ENCODE data around the gene TYW1.
"Not testable (repeated sequence)": the region's sequence is repeated elsewhere in the genome, so short reads cannot be mapped to it uniquely, and the experiment has no call there.

Gene TYW1, protein sequence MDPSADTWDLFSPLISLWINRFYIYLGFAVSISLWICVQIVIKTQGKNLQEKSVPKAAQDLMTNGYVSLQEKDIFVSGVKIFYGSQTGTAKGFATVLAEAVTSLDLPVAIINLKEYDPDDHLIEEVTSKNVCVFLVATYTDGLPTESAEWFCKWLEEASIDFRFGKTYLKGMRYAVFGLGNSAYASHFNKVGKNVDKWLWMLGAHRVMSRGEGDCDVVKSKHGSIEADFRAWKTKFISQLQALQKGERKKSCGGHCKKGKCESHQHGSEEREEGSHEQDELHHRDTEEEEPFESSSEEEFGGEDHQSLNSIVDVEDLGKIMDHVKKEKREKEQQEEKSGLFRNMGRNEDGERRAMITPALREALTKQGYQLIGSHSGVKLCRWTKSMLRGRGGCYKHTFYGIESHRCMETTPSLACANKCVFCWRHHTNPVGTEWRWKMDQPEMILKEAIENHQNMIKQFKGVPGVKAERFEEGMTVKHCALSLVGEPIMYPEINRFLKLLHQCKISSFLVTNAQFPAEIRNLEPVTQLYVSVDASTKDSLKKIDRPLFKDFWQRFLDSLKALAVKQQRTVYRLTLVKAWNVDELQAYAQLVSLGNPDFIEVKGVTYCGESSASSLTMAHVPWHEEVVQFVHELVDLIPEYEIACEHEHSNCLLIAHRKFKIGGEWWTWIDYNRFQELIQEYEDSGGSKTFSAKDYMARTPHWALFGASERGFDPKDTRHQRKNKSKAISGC

DNA sequence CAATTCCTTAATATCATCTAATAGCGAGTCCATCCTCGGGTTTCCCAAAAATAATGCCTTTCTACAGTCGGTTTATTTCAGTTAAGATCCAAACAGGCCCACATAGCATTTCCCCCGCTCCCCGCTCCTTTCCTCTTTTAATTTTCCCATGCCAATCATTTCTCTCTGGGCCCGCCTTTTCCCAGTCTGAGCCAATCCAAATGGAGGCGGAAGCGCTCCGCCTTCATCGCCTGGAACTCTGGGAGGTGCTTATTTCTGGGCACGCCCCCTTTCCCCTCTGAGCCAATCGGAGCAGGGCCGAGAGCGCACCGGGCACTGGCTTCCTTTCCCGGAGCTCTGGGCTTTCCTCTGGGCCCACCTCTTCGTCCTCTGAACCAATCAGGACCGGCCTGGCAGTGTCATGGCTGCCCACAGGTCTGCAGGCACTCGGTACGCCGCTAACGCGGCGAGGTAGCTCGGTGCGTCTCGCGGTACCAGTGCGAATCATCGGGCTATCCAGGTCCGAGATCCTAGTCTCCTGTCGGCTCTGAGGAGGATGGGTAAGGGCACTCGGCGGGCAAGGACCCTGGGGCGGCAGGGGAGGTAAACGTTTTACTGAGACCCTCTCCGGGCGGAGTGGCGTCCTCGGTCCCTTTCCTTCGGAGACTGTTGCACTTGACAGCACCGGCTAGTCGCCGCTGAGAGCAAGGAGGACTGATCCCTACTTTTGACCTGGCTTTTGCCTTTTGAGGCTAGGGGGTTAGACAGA, at the start of gene TYW1:
Gene TYW1, plus strand, starts transcription at position 390 of the 748 bp plus-strand sequence. Its CDS starts 146 bp downstream, at position 536.
- DNase-seq (ENCODE audit: low read depth in 2 of 2, low spot score in 1 of 2) = peak; percentile 93 to 96

DNA sequence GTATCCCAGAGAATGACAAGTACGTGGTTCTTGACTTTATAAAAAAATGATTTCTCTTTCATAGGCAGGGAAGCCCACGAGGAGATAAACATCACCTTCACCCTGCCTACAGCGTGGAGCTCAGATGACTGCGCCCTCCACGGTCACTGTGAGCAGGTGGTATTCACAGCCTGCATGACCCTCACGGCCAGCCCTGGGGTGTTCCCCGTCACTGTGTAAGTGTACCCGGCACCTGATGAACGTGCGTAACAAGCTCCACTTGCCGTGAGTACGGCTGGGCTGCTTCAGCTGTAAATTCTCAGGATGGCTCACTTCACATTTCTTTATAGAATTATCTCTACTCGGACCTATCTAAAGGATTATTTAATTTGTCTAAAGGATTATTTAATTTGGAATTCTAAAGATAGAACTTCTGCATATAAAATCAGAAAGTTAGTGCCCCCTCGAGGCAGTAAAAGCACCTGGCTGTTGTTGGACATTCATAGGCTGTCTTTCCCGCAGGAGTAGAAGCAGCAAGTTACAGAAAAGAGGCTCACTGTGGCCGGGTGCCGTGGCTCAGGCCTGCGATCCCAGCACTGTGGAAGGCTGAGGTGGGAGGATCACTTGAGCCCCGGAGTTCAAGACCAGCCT, 48.0 kb upstream of the TYW1 start:
- DNase-seq (ENCODE audit: low read depth in 2 of 2, low spot score in 1 of 2) = no peak

DNA sequence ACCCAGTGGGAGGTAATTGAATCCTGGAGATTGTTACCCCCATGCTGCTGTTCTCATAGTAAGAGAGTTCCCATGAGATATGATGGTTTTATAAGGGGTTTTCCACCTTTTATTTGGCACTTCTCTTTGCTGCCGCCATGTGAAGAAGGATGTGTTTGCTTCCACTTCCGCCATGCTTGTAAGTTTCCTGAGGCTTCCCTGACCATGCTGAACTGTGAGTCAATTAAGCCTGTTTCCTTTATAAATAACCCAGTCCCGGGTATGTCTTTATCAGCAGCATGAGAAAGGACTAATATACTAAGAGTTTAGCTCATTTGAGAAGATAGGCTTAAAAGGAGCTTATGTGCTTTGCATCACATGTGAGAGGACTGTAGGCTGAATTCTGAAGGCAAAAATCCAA, 46.3 kb upstream of the TYW1 start:
- DNase-seq (ENCODE audit: low read depth in 2 of 2, low spot score in 1 of 2) = no peak

DNA sequence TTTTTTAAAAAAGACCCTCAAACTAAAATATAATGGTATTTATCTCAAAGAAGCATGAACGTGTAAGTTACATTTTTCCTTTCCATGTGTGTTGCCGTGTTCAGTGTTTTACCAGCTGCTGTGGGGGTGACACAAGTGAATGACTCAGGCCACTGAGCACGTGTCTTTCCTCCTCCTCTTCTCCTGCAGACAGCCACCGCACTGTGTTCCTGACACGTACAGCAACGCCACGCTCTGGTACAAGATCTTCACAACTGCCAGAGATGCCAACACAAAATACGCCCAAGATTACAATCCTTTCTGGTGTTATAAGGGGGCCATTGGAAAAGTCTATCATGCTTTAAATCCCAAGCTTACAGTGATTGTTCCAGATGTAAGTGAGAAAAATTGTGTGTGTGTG, 45.9 kb upstream of the TYW1 start:
- DNase-seq (ENCODE audit: low read depth in 2 of 2, low spot score in 1 of 2) = no peak

DNA sequence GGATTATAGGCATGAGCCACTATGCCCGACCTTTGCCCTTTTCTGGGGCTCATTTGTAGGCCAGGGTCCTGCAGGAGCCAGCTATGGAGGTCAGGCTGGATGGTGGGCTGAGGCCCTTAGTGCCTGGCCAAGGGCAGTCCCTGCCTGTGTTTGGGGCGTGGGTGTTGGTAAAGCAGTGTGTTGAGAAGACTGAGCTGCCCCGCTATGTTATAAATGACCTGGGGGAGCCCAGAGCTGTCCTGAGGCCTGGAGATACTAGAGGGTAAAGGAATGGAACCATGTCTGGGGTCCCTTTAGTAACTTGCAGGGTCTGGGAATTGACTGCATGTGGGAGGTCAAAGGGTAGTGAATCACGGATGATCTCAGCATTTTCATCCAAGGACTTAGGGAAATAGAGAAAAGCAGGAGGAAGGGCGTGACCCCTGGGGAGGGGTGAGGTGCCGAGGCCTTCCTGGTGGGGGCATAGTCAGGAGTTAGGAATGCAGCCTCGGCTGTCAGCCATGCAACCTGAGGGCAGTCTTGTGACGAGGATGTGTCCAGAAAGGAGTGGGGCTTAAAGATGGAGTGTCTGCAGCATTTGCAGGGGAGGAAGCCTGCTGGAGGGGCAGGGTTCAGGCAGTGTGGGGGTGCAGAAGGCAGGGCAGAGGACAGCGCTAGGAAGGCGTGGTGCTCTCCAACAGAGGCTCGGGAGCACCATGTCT, 44.1 kb upstream of the TYW1 start:
- no peak for DNase-seq (ENCODE audit: low read depth in 2 of 2, low spot score in 1 of 2)

DNA sequence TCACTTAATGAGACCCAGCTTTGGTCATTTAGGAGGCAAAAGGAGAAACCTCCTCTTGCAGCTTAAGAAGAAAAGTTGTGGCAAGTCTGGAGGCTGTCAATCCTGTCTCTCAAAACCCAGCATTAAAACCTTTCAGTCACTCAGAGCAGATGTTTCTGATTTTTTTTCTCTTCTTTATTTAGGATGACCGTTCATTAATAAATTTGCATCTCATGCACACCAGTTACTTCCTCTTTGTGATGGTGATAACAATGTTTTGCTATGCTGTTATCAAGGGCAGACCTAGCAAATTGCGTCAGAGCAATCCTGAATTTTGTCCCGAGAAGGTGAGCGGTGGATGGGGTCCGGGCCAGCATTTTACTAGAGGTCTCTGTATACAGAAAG, 43.6 kb upstream of the TYW1 start:
- DNase-seq (ENCODE audit: low read depth in 2 of 2, low spot score in 1 of 2) = no peak

DNA sequence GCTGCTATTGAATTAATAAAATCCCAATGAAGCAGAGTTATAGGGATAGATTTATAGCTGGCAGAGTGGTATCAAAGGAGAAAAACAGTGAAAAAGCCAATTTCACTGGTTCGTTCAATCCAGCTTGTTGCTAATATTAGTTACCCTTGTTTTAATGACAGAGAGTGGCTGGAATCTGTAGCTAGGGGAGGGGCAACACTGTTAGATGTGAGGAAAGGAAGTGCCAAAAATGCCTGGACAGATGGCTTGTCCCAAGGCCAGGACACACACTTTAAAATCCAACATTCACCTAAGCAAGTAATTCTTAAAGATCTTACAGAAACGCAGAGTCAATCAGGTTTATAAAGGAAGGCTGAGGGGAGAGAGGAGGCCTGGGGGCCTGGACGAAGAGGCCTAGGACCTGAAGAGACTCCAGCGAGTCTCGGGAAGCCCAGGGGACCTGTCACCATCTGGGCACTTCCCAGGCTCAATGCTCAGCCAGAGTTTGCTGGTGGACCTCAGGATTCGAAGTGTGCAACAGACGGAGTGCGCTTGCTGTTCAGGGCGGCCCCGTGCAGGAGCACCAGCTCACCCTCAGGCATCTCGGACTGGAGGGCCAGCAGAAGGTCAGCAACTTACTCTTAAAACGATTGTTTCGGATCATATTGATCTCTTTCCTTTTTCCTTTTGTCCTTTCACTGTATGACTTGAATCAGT, 38.9 kb upstream of the TYW1 start:
- DNase-seq (ENCODE audit: low read depth in 2 of 2, low spot score in 1 of 2) = no peak

DNA sequence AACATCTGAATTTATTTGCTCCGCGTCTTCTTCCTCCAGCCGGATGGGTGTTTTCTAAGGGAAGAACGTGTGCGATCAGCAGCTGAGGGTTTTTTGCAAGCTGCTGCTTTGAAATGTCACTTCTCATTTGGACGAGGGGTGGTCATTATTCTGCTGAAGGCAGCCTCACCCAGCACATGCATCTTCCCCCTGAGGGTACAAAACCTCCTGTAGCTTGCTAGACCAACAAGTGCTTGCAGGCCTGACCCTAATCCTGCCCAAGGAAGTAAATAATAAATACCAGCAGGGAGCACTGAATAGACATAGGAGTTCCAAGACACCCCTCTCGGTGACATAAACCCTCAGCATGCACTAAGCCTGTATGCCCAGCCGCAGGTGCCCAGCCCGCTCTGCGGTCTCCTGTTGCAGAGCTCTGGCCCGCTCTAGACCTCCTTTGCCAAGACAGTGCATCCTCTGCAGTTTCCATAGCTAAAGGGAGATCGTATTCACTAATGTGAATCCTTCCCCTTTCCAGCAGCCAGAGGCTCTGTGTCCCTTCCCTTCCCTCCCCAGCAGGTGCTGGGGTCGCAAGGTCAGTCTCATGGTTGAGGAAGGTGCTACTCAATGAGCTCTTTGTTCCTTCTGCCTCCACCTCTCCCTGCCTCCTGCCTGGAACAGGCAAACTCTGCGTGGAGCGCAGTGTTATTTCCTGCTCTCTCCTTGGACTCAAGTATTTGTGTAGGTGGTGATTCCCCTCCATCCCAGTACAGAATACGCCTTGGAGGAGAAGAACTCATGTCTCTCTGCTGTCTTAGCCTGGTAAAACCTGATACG, 37.9 kb upstream of the TYW1 start:
- DNase-seq (ENCODE audit: low read depth in 2 of 2, low spot score in 1 of 2) = no peak

DNA sequence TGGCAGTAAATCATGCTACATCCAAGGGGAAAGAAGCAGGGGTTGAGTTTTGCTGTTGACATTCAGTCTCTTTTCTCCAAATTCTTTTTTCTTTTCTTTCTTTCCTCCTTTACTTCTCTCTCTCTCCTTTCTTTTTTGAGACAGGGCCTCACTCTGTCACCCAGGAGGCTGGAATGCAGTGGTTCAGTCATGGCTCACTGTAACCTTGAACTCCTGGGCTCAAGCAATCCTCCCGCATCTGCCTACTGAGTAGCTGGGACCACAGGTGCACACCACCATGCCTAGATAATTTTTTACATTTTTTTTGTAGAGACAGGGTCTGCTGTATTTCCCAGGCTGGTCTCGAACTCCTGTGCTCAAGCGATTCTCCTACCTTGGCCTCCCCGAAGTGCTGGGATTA, 36.4 kb upstream of the TYW1 start:
- DNase-seq (ENCODE audit: low read depth in 2 of 2, low spot score in 1 of 2) = no peak

DNA sequence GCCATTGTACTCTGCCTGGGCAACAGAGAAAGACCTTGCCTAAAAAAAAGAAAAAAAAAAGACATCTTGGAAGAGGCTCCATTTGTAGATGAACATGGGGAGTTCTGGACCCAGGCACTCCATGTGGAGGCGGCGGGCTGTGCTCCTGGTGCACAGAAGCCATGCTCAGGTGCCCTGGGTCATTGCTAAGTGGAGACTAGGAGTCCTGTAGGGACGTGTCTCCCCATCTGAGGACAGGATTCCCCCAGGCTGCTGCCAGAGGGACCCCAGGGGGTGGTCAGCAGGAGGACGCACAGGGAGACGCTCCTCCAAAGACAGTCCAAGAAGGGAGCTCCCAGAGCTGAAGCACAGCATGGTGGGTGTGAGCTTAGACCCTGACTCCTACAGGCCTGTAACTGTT, 35.5 kb upstream of the TYW1 start:
- no peak for DNase-seq (ENCODE audit: low read depth in 2 of 2, low spot score in 1 of 2)

DNA sequence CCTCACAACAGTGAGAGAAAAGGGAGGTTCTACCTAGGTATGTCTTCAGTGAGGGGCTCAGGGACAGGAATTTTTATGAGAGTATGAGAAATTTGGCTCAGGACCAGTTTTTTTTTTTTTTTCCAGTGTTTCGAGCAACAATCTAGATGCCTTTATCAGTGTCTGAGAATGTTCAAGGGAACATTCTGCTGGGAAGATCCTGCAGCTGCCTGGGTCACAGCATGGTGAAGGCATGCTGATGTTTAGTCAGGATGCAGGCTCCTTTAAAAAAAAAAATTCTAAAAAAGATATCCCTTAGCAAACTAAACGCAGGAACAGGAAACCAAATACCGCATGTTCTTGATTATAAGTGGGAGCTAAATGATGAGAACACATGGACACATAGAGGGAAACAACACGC, 32.2 kb upstream of the TYW1 start:
- no peak for DNase-seq (ENCODE audit: low read depth in 2 of 2, low spot score in 1 of 2)

DNA sequence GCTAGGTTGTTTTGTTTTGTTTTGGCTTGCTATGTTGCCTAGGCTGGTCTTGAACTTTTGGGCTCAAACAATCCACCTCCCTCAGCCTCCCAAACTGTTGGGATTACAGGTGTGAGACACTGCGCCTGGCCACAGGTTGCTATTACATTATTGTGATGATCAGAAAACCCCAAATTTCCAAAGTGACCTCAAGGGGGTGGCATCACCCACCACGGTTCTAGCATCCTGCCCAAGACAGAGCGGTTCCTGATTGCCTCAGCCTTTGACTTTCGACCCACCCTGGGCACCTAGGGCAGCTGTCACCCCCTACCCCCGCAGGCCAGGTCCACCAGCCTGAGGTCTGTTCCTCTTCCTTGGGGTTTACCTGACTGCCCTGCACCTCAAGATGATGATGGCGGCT, 29.6 kb upstream of the TYW1 start:
- DNase-seq (ENCODE audit: low read depth in 2 of 2, low spot score in 1 of 2) = no peak

DNA sequence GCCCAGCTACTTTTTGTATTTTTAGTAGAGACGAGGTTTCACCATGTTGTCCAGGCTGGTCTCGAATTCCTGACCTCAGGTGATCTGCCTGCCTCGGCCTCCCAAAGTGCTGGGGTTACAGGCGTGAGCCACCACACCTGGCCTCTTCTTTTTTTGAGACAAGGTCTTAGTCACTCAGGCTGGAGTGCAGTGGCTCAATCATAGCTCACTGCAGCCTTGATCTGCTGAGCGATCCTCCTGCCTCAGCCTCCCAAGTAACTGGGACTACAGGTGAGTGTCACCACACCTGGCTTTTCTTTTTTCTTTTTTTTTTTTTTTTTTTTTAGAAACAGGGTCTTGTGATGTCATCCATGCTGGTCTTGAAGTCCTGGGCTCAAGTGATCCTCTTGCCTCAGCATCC, 27.6 kb upstream of the TYW1 start:
- not testable (repeated sequence) for DNase-seq (ENCODE audit: low read depth in 2 of 2, low spot score in 1 of 2)

DNA sequence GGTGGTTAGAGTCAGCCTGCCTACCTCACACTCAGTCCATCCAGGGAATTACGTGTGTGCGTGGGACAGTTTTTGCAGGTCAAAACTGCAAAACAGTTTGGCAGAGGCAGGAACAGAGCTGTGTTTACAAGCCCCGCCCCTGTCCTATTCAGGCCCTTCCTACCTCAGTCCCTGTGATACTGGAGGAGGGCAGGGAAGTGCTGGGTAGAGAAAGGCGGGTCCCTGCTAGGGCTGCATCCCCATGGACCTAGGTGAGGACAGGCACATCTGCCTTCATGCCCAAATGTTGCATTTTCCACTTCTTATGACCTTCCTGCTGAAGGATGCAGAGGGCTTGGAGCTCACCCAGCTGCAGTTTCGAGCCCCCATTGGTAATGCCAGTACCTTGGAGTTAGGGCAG, 26.3 kb upstream of the TYW1 start:
- no peak for DNase-seq (ENCODE audit: low read depth in 2 of 2, low spot score in 1 of 2)

DNA sequence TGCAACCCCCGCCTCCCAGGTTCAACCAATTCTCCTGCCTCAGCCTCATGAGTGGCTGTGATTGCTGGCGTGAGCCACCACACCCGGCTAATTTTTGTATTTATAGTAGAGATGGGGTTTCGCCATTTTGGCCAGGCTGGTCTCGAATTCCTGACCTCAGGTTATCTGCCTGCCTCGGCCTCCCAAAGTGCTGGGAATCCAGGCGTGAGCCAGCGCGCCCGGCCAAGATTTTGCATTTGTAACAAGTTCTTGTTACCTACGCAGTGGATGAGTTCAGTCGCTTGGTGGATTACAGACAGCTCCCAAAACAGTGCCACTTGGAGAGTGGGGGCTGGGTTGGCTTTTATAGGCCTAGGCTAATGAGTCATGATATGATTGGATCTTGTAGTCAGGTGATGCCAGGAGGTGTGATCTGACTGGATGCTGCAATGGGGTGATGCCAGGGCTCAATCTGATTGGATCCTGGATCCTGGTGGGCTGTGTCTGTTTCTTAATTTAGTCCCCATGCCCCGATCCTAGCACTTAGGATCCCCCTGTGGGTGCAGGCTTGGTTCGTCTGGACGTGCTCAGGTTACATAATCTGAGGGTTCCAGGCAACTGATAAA, 21.5 kb upstream of the TYW1 start:
- DNase-seq (ENCODE audit: low read depth in 2 of 2, low spot score in 1 of 2) = no peak

DNA sequence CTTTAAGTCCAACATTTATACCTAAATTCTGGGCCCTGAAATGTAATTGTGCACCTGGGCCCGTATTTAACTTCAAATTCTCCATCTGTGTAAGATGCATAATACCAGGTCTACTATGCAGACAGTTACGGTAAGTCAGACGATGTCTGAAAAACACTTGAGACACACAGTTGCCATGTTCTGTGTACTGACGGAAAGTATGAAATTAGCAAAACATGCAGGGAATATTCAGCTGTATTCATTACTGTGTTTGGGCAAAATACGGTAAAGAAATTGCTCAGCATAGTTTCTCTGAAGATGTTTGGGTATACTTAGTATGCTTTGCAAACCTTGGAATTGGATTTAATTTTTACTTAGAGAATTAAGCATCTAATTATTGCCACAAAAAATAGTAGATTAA, 18.3 kb upstream of the TYW1 start:
- not testable (repeated sequence) for DNase-seq (ENCODE audit: low read depth in 2 of 2, low spot score in 1 of 2)

DNA sequence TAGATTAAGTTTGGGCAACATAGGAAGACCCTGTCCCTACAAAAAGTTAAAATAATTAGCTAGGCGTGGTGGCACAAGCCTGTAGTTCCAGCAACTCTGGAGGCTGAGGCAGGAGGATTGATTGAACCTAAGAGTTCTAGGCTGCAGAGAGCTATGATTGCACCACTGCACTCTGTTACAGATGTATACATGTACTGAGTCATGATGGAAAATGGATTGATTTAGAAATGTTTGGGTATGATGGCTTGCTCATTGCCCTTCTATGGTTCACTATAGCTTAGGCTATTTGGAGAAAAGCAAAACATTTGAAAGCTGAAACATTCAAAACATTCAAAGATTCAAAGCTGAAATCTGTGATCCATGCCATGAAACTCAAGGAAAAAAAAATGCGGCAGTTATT, 17.6 kb upstream of the TYW1 start:
- not testable (repeated sequence) for DNase-seq (ENCODE audit: low read depth in 2 of 2, low spot score in 1 of 2)

DNA sequence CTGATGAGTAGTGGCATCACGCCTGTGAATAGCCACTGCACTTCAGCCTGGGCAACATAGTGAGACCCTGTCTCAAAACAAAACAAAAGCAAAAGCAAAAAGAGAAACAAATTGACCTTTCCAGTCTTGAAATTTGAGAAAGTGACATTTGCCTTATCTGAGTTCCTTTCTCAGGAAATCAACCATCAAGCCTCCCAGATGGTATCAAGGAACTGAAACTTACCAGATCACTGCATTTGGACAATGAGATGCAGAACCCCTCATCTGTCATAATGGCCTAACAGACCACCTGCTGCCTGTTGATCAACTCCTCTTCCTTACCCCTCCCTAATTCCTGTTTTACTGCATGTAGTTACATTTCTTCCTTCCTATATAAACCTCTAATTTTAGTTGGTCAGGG, 16.3 kb upstream of the TYW1 start:
- not testable (repeated sequence) for DNase-seq (ENCODE audit: low read depth in 2 of 2, low spot score in 1 of 2)

DNA sequence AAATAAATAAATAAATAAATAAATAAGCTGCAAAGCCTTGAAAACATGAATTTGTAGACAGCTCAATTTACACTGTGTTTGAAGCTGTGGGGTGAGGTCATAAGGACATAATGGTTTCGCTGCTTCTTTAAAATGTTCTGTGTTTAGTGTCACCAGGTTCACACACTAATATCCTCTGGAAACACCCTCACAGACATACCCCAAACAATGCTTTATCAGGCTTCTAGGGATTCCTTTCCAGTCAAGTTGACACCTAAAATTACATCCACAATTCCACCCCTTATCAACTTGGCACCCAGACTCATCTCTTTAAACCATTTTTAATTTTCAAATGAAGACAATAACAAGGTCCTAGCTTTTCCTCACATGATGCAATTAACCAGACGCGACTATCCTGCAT, 7.1 kb upstream of the TYW1 start:
- DNase-seq (ENCODE audit: low read depth in 2 of 2, low spot score in 1 of 2) = not testable (repeated sequence)
